IMR-90 (cell line): ENCODE measurements around the gene BRAT1.

Experiments
- BHLHE40 ChIP-seq: fragments of 150-350 bp; IDR thresholded peaks from 2 replicates; pipeline ENCODE4 v1.6.1; 2016; ENCODE audit warnings: mild to moderate bottlenecking, low read depth, low read length
- CEBPB ChIP-seq: IDR thresholded peaks from 2 replicates; pipeline ENCODE4 v1.6.1; 2012; ENCODE audit warnings: low read depth, low read length, improper control_type of control experiment
- MAZ ChIP-seq: IDR thresholded peaks from 2 replicates; pipeline ENCODE4 v1.6.1; 2012; ENCODE audit warnings: low read depth, mild to moderate bottlenecking, low read length, improper control_type of control experiment, moderate library complexity, borderline replicate concordance
- POLR2A ChIP-seq: IDR thresholded peaks from 2 replicates; pipeline ENCODE4 v1.6.1; 2012; ENCODE audit warnings: mild to moderate bottlenecking, low read depth, low read length
- RAD21 ChIP-seq: IDR thresholded peaks from 2 replicates; pipeline ENCODE4 v1.6.1; 2012; ENCODE audit warnings: low read length, improper control_type of control experiment
- SMC3 ChIP-seq: fragments of 150-350 bp; IDR thresholded peaks from 2 replicates; pipeline ENCODE4 v1.6.1; 2016; ENCODE audit warnings: low read depth, mild to moderate bottlenecking, antibody characterized with exemption, low read length, moderate library complexity
- TF ChIP-seq, protein P1 (sequence below): conservative IDR thresholded peaks from 2 replicates; pipeline ENCODE4 v1.5.1; 2012; ENCODE audit warnings: mild to moderate bottlenecking, low read depth, low read length, improper control_type of control experiment
- TF ChIP-seq, protein P2 (sequence below): fragments of 150-350 bp; IDR thresholded peaks from 2 replicates; pipeline ENCODE4 v1.6.1; 2017; ENCODE audit warnings: mild to moderate bottlenecking, antibody characterized with exemption, low read length, low read depth

- TF ChIP-seq BHLHE40 (no peak), CEBPB (no peak), MAZ (no peak), POLR2A (no peak), SMC3 (no peak), RAD21 (no peak)
- TF ChIP-seq, protein P1, sequence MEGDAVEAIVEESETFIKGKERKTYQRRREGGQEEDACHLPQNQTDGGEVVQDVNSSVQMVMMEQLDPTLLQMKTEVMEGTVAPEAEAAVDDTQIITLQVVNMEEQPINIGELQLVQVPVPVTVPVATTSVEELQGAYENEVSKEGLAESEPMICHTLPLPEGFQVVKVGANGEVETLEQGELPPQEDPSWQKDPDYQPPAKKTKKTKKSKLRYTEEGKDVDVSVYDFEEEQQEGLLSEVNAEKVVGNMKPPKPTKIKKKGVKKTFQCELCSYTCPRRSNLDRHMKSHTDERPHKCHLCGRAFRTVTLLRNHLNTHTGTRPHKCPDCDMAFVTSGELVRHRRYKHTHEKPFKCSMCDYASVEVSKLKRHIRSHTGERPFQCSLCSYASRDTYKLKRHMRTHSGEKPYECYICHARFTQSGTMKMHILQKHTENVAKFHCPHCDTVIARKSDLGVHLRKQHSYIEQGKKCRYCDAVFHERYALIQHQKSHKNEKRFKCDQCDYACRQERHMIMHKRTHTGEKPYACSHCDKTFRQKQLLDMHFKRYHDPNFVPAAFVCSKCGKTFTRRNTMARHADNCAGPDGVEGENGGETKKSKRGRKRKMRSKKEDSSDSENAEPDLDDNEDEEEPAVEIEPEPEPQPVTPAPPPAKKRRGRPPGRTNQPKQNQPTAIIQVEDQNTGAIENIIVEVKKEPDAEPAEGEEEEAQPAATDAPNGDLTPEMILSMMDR: no peak
- TF ChIP-seq, protein P2, sequence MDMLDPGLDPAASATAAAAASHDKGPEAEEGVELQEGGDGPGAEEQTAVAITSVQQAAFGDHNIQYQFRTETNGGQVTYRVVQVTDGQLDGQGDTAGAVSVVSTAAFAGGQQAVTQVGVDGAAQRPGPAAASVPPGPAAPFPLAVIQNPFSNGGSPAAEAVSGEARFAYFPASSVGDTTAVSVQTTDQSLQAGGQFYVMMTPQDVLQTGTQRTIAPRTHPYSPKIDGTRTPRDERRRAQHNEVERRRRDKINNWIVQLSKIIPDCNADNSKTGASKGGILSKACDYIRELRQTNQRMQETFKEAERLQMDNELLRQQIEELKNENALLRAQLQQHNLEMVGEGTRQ: no peak
These were observed 14.7 kb upstream of the BRAT1 start for GRCh38 chr7:2570021-2570420.
